GM13976 (cell line): Measurements from ENCODE around the gene ALG2.
"Not testable (repeated sequence)": the region's sequence is repeated elsewhere in the genome, so short reads cannot be mapped to it uniquely, and the experiment has no call there.

Experiments used
- DNase-seq: peaks from one replicate; pipeline ENCODE4 v3.0.0; 2012; ENCODE audit warnings: low spot score
- in situ Hi-C: fragments of 300-500 bp; cut with MboI; formaldehyde crosslinking; loops from one replicate; pipeline ENCODE4 v1.12.0; 2022; ENCODE audit warnings: low sequenced_read_pairs, mixed read lengths, inconsistent platforms; ENCODE audit not compliant: unreplicated experiment
- TF ChIP-seq, protein P1 (sequence below): IDR thresholded peaks from 2 replicates; pipeline ENCODE4 v1.5.1; 2012; ENCODE audit warnings: borderline replicate concordance, mild to moderate bottlenecking; ENCODE audit not compliant: insufficient read depth; ENCODE audit errors: extremely low read depth, missing control alignments, control extremely low read depth

ALG2 gene

DNA sequence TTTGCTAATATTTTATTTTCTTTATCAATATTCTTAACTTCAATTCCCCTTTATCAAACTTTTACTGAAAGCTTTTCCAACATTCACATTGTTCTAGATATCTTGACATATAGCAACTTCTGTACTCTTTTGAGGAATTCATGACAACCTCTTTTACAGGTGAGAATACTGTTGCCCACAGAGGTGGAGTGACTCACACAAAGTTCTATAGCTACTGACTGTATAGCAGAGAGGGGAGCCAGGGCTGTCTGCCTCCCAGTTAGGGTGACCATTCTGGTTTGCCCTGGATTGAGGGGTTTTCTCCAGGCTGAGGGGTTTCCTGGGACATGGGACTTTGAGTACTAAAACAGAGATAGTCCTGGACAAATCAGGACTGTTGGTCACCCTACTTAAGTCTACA, 16.6 kb upstream of the ALG2 start:
- in situ Hi-C loops = no loop called here
- no peak for DNase-seq
- TF ChIP-seq, protein P1, sequence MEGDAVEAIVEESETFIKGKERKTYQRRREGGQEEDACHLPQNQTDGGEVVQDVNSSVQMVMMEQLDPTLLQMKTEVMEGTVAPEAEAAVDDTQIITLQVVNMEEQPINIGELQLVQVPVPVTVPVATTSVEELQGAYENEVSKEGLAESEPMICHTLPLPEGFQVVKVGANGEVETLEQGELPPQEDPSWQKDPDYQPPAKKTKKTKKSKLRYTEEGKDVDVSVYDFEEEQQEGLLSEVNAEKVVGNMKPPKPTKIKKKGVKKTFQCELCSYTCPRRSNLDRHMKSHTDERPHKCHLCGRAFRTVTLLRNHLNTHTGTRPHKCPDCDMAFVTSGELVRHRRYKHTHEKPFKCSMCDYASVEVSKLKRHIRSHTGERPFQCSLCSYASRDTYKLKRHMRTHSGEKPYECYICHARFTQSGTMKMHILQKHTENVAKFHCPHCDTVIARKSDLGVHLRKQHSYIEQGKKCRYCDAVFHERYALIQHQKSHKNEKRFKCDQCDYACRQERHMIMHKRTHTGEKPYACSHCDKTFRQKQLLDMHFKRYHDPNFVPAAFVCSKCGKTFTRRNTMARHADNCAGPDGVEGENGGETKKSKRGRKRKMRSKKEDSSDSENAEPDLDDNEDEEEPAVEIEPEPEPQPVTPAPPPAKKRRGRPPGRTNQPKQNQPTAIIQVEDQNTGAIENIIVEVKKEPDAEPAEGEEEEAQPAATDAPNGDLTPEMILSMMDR = no peak

DNA sequence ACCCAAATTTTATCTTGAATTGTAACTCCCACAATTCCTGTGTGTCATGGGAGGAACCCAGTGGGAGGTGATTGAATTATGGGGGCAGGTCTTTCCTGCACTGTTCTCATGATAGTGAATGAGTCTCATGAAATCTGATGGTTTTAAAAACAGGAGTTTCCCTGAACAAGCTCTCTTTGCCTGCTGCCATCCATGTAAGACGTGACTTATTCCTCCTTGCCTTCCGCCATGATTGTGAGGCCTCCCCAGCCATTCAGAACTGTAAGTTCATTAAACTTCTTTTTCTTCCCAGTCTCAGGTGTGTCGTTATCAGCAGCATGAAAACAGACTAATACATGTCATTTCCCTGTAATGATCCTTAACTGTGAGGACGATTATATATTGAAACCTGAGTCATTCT, 16.1 kb upstream of the ALG2 start:
- DNase-seq, in situ Hi-C loops: not testable (repeated sequence)

DNA sequence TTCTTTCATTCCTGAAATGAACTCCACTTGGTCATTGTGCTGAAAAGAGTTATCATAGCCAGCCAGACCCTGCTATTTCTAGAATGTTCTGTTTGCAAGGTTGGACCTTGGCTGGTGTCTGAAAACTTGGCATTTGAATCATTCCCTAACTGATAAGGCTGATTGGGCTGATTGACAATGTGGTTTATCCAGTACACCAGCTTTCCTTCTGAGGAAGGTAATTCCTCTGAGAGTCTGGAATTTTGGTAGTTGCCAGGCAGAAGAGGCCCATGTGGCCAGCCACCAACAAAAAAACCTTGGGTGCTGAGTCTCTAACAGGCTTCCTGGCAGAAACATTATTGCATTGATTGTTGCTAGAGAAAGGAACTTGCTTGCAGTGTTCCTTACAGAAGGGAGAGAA, 15.6 kb upstream of the ALG2 start:
- no peak for DNase-seq
- TF ChIP-seq, protein P1 = no peak
- in situ Hi-C loops = no loop called here

DNA sequence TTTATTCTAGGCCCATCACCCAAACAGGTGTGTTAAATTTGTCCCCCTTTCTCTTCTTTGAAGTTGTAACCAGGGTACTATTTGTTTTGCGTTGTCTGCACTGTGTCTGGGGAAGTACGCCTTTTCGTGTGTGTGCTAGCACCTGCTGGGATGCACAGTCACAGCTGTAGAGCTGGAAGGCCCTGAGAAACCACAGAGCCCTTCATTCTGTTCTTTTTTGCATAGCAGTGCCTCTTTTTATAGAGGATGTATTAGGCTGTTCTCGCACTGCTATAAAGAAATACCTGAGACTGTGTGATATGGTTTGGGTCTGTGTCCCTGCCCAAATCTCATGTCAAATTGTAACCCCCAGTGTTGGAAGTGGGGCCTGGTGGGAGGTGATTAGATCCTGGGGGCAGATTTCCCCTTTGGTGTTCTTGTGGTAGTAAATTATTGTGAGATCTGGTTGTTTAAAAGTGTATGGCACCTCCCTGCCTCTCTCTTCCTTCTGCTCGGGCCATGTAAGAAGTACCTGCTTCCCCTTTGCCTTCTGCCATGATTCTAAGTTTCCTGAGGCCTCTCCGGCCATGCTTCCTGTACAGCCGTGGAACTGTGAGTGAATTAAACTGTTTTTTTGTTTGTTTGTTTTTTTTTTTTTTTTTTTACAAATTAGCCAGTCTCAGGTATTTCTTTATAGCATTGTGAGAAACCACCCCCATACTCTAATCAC, 14.3 kb upstream of the ALG2 start:
- in situ Hi-C loops = no loop called here
- TF ChIP-seq, protein P1 = no peak

DNA sequence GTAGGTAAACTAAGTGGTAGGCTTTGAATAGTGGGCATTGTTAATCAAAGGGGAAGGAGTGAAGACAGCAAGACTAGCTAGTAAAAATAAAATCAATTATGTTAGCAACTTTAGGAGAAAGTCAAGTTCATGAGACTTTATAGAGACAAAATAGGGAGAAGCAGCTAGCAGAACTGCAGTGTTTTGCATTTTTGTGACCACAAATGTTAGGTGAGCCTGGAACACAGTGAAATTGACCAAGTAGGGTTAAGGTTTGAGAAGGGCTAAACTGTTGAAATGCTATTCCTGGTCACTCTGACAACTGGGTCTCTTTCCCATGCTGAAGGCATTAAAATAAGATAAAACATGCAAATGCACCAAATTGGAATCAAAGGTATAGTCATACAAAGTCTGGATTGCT, 13.3 kb upstream of the ALG2 start:
- TF ChIP-seq, protein P1 = no peak
- in situ Hi-C loops = no loop called here

More for the DNA sequence above, 14.3 kb upstream of the ALG2 start:
- DNase-seq = peak; percentile 58

DNA sequence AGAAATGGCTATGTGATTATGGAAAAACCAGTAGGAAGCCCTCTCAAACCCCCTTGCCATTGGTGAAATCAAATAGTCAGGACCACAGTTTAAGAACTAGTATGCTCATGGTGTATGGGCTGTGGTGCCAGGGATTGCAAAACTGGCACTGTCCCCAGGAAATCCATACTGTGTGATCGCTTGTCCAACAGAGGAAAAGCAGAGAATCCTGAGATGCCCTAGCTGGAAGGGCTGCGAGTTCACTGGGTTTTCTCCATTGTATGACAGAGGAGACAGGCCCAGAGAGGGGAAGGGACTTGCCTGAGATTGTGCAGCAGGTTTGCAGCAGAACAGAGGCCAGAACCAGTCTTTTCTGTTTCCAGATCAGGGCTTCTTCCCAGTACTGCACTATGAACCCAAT, 12.9 kb upstream of the ALG2 start:
- DNase-seq = no peak
- TF ChIP-seq, protein P1 = no peak
- in situ Hi-C loops = no loop called here

More for the DNA sequence above, 13.3 kb upstream of the ALG2 start:
- DNase-seq = no peak

DNA sequence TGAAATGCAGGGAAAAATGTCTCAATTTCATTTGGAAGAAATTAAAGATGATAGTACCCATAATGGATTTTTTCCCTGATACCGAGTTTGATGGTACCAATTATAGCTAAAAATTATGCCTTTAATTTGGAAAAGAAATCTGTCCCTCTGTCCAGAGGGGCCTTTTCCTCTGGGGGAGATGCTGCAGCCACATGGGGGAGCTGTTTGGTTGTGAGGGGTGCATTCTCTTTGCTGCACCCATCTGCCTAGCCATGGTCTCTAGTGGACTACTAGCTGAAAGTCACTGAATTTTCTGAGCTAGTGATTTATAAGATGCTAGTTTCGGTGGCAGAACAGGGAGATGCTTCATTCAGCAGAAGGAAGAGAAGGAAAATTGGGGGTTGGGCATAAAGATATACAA, 10.0 kb upstream of the ALG2 start:
- in situ Hi-C loops = no loop called here
- TF ChIP-seq, protein P1 = peak; percentile 82
- DNase-seq = peak; percentile 44
